Neuronal stem cell (in vitro differentiated cells): Measurements from ENCODE around the gene FHIT.
"Not testable (repeated sequence)": the region's sequence is repeated elsewhere in the genome, so short reads cannot be mapped to it uniquely, and the experiment has no call there.

Experiments used
- DNase-seq: peaks from one replicate; pipeline ENCODE4 v3.0.0-alpha.2; 2013; ENCODE audit warnings: low spot score
- H2AFZ ChIP-seq: one replicate; pipeline ENCODE4 v1.6.1; 2013; ENCODE audit warnings: mild to moderate bottlenecking, low read length, inconsistent platforms
- H2AK5ac ChIP-seq: 2 replicates; pipeline ENCODE4 v1.6.1; 2013; ENCODE audit warnings: low read depth, mild to moderate bottlenecking, inconsistent platforms, low read length, moderate library complexity, mixed read lengths
- H2BK120ac ChIP-seq: 2 replicates; pipeline ENCODE4 v1.6.1; 2013; ENCODE audit warnings: low read depth, mild to moderate bottlenecking, inconsistent platforms, low read length, moderate library complexity, mixed read lengths
- H2BK12ac ChIP-seq: one replicate; pipeline ENCODE4 v1.6.1; 2013; ENCODE audit warnings: low read length, inconsistent platforms
- H2BK15ac ChIP-seq: 2 replicates; pipeline ENCODE4 v1.6.1; 2013; ENCODE audit warnings: mild to moderate bottlenecking, low read length, inconsistent platforms, mixed read lengths
- H2BK5ac ChIP-seq: one replicate; pipeline ENCODE4 v1.6.1; 2013; ENCODE audit warnings: inconsistent platforms, mild to moderate bottlenecking, low read length, moderate library complexity
- H3K14ac ChIP-seq: one replicate; pipeline ENCODE4 v1.6.1; 2013; ENCODE audit warnings: low read length, inconsistent platforms
- H3K18ac ChIP-seq: 2 replicates; pipeline ENCODE4 v1.6.1; 2013; ENCODE audit warnings: low read length, inconsistent platforms
- H3K23ac ChIP-seq: 2 replicates; pipeline ENCODE4 v1.6.1; 2013; ENCODE audit warnings: low read depth, mild to moderate bottlenecking, mixed read lengths, low read length, inconsistent platforms; ENCODE audit not compliant: poor library complexity
- H3K27ac ChIP-seq: replicated peaks from 3 replicates; pipeline ENCODE4 v1.5.1; 2013; ENCODE audit warnings: low read length, inconsistent platforms
- H3K27me3 ChIP-seq, 3 experiments: 2 replicates each; pipeline ENCODE4 v1.6.1; 2013; ENCODE audit warnings: low read length in 3 of 3, mild to moderate bottlenecking in 2 of 3, inconsistent platforms in 1 of 3, low read depth in 1 of 3, mixed read lengths in 1 of 3, moderate library complexity in 1 of 3; ENCODE audit not compliant: control insufficient read depth in 3 of 3, insufficient read depth in 3 of 3
- H3K36me3 ChIP-seq, 2 donors: replicated peaks in 1 of 2; 2 replicates each; pipeline ENCODE4 v1.6.1; 2013; ENCODE audit warnings: low read length in 2 of 2; ENCODE audit not compliant: control insufficient read depth in 2 of 2, insufficient read depth in 2 of 2
- H3K4ac ChIP-seq: 2 replicates; pipeline ENCODE4 v1.6.1; 2013; ENCODE audit warnings: inconsistent platforms, mild to moderate bottlenecking, low read length, moderate library complexity
- H3K4me1 ChIP-seq, 2 donors: 1 replicate in 1 of 2; 2 replicates in 1 of 2; pipeline ENCODE4 v1.6.1; 2013; ENCODE audit warnings: low read length in 2 of 2, low read depth in 1 of 2; ENCODE audit not compliant: control insufficient read depth in 2 of 2, insufficient read depth in 1 of 2
- H3K4me2 ChIP-seq: one replicate; pipeline ENCODE4 v1.6.1; 2013; ENCODE audit warnings: mild to moderate bottlenecking, low read length, inconsistent platforms; ENCODE audit not compliant: insufficient read depth, poor library complexity, severe bottlenecking
- H3K4me3 ChIP-seq, 2 donors: 2 replicates each; pipeline ENCODE4 v1.5.1; 2013; ENCODE audit warnings: low read length in 2 of 2, mild to moderate bottlenecking in 2 of 2, inconsistent platforms in 1 of 2, moderate library complexity in 1 of 2
- H3K79me1 ChIP-seq: one replicate; pipeline ENCODE4 v1.6.1; 2013; ENCODE audit warnings: low read depth, mild to moderate bottlenecking, inconsistent platforms, low read length, moderate library complexity
- H3K9ac ChIP-seq: one replicate; pipeline ENCODE4 v1.6.1; 2013; ENCODE audit warnings: mild to moderate bottlenecking, low read depth, low read length, inconsistent platforms; ENCODE audit not compliant: poor library complexity
- H3K9me3 ChIP-seq, 2 donors: replicated peaks in 1 of 2; 2 replicates each; pipeline versions ENCODE3 to v1.6.1; 2013; ENCODE audit warnings: low read length in 2 of 2, mild to moderate bottlenecking in 2 of 2, inconsistent platforms in 1 of 2, low read depth in 1 of 2, mixed read lengths in 1 of 2, moderate library complexity in 1 of 2; ENCODE audit not compliant: control insufficient read depth in 2 of 2, insufficient read depth in 1 of 2
- H4K8ac ChIP-seq: one replicate; pipeline ENCODE4 v1.6.1; 2013; ENCODE audit warnings: low read depth, mild to moderate bottlenecking, inconsistent platforms, low read length, moderate library complexity
- H4K91ac ChIP-seq: one replicate; pipeline ENCODE4 v1.6.1; 2013; ENCODE audit warnings: low read length, low read depth, mild to moderate bottlenecking, inconsistent platforms; ENCODE audit not compliant: poor library complexity
- WGBS, 2 donors: extraction: QIAGEN DNeasy Blood & Tissue Kit; methylation state at CpG; one replicate each; pipeline ENCODE4 v1.1.7; 2013; ENCODE audit warnings: missing lambda C conversion rate in 2 of 2, mixed read lengths in 1 of 2; ENCODE audit not compliant: insufficient read length in 2 of 2, insufficient replicate concordance in 1 of 2; ENCODE audit errors: extremely low coverage in 2 of 2; 5-methylcytosine and 5-hydroxymethylcytosine counted together

Gene FHIT

DNA sequence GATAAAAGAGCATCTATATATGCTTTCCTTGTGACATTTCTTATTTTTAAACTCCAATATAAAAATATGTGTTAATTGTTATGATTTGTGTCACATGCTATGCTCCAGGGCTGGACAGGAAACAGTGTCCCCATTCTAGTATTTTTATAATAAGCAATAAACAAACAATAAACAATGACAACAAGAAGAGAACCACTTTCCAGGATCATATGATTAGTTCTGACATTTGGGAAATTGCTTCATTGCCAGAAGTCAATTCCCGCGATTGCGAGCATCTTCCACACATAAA lies 260.9 kb downstream of the FHIT start:
- WGBS, 2 donors, result no CpG with 5 or more reads among the region's 3 CpGs
- no peaks in the 10 kb centered on the region for H3K4me1 ChIP-seq
- no peak overlapping the region for H3K23ac ChIP-seq

DNA sequence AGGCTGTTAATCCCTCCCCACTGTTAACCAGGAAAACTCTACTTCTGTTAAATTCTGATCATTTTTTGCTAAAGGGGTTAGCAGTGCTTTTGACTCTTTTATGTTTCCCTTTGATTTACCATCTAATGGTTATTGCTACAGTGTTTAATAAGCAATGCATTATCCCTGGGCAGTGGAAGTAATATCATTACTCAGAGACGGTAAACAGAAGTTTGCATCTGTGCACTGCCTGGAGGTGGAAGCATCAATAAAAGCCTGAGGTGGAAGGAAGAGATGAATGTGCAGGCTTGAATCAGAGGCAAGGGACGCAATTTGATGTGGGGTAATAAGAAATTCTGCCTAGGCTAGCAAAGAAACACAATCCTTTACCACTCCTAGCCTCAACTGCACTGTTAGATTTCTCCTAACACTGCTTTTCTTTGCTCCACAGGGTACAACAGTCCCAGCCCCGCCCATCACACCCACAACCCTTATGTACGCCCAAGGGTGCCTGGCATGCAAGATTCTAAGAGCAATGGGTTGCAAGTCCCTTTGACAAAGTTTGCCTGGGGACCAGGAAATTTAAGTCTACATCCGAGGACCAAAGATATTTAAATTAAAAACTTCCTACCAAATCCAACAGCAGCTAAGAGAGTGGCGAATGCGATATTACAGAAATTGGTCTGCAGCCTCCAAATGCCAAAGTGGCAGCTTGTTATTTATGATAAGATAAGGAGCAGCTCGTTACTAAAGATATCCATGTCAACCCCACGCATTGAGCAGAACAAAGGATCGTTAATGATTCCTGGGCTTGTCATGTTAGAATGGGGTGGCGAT lies 261.4 kb downstream of the FHIT start:
- Histone ChIP-seq H3K18ac (no peak overlapping the region), H4K91ac (no peak overlapping the region), H3K79me1 (no peaks in the 10 kb centered on the region), H2BK12ac (no peak overlapping the region), H3K9ac (no peak overlapping the region), H3K23ac (no peak overlapping the region), H3K4me1 (no peaks in the 10 kb centered on the region), H3K4me3 (no peak overlapping the region), H3K36me3 (no peaks in the 10 kb centered on the region), H3K27ac (no peak overlapping the region), H2AFZ (no peak overlapping the region), H3K14ac (no peak overlapping the region), H2BK120ac (no peak overlapping the region), H2BK5ac (no peak overlapping the region), H3K4ac (no peak overlapping the region), H3K4me2 (no peak overlapping the region), H2BK15ac (no peak overlapping the region), H2AK5ac (no peak overlapping the region), H4K8ac (no peak overlapping the region), H3K9me3 (peaks cover 0 to 11% of the 10 kb centered on the region in 2 donors), H3K27me3 (no peaks in the 10 kb centered on the region)
- no CpG with 5 or more reads among the region's 11 CpGs for WGBS, 2 donors
- no peak for DNase-seq

More for the DNA sequence above, 260.9 kb downstream of the FHIT start:
- Histone ChIP-seq H3K4ac (no peak overlapping the region), H2BK15ac (no peak overlapping the region), H2BK5ac (no peak overlapping the region), H3K36me3 (no peaks in the 10 kb centered on the region), H3K27me3 (no peaks in the 10 kb centered on the region), H2AFZ (no peak overlapping the region), H3K4me2 (no peak overlapping the region), H2BK120ac (no peak overlapping the region), H3K4me3 (no peak overlapping the region), H3K14ac (no peak overlapping the region), H2AK5ac (no peak overlapping the region), H3K27ac (no peak overlapping the region), H4K91ac (no peak overlapping the region), H2BK12ac (no peak overlapping the region), H3K79me1 (no peaks in the 10 kb centered on the region), H3K9me3 (peaks cover 0 to 5% of the 10 kb centered on the region in 2 donors), H3K18ac (no peak overlapping the region), H4K8ac (no peak overlapping the region), H3K9ac (no peak overlapping the region)
- DNase-seq, result no peak

DNA sequence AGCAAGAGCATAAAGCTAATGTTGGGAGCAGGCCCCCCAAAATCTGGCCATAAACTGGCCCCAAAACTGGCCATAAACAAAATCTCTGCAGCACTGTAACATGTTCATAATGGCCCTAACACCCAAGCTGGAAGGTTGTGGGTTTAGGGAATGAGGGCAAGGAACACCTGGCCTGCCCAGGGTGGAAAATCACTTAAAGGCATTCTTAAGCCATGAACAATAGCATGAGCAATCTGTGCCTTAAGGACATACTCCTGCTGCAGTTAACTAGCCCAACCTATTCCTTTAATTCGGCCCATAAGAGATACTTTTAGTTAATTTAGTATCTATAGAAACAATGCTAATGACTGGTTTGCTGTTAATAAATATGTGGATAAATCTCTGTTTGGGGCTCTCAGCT lies 264.1 kb downstream of the FHIT start:
- H4K91ac ChIP-seq, H3K27me3 ChIP-seq, H3K27ac ChIP-seq, H3K79me1 ChIP-seq, H2BK12ac ChIP-seq, H3K14ac ChIP-seq, H2BK120ac ChIP-seq, H3K18ac ChIP-seq, H3K9ac ChIP-seq, H4K8ac ChIP-seq, H2BK5ac ChIP-seq, H2AFZ ChIP-seq, H3K4me2 ChIP-seq, H3K36me3 ChIP-seq, H3K4ac ChIP-seq, H3K4me1 ChIP-seq, DNase-seq, H2BK15ac ChIP-seq, H3K23ac ChIP-seq, H3K4me3 ChIP-seq, H2AK5ac ChIP-seq: not testable (repeated sequence)
- peaks cover 7 to 24% of the 10 kb centered on the region in 2 donors for H3K9me3 ChIP-seq
- WGBS, 2 donors, result no CpG with 5 or more reads among the region's 1 CpG

DNA sequence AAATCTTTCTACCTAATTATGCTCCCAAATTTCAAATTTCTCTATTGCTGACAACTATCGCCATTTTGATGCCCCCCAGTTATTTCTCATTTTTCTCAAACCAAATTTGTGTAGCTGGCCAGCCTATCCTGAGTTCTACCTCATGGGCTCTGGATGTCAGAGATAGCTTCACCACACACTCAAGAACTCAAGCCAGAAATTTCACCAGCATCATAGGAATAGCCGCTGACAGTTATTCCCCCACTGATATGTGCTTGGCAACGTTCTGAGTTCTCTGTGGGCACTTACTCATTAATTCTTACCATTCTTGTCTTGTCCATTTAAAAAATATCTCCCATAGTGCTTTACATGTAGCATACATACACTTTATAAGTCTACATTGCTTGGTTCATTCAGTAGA lies 264.7 kb downstream of the FHIT start:
- Histone ChIP-seq H4K8ac (no peak overlapping the region), H2BK12ac (no peak overlapping the region), H3K9ac (no peak overlapping the region), H3K14ac (no peak overlapping the region), H2AFZ (no peak overlapping the region), H3K4me3 (no peak overlapping the region), H2AK5ac (no peak overlapping the region), H3K9me3 (peaks cover 7 to 24% of the 10 kb centered on the region in 2 donors), H3K36me3 (no peaks in the 10 kb centered on the region), H3K4me2 (no peak overlapping the region), H4K91ac (no peak overlapping the region), H3K4ac (no peak overlapping the region), H2BK120ac (no peak overlapping the region), H3K27me3 (no peaks in the 10 kb centered on the region), H3K79me1 (no peaks in the 10 kb centered on the region), H2BK15ac (no peak overlapping the region), H3K23ac (no peak overlapping the region), H3K4me1 (no peaks in the 10 kb centered on the region), H2BK5ac (no peak overlapping the region), H3K18ac (no peak overlapping the region), H3K27ac (no peak overlapping the region)
- WGBS, 2 donors, result no CpG with 5 or more reads among the region's 3 CpGs
- no peak for DNase-seq
